ENCODE results near the gene DNAL4. TPM values are rescaled to one million over a fixed set of nuclear protein-coding genes. Genes with fewer than 3 reads are reported as not detected.

The DNAL4 gene
- total RNA-seq, 1 experiment from 2014 or later, result 8.3 TPM

GRCh38 chr22:38833061-38833460 lies 39.1 kb upstream of the DNAL4 start:
- Histone ChIP-seq H2BK12ac (ENCODE audit: insufficient read length, low read depth, low read length) (no peak overlapping the region), H3K23me2 (ENCODE audit: insufficient read length, low read depth, low read length, poor library complexity, severe bottlenecking) (no peaks in the 10 kb centered on the region), H4K20me1 (ENCODE audit: control insufficient read depth, insufficient read depth, insufficient read length) (no peaks in the 10 kb centered on the region), H3K9me3 (ENCODE audit: control insufficient read depth, low read depth, low read length) (no peaks in the 10 kb centered on the region), H2BK20ac (ENCODE audit: low read depth, low read length, poor library complexity, severe bottlenecking) (no peak overlapping the region), H3K27ac (ENCODE audit: insufficient read length, low read depth, low read length) (no peak overlapping the region), H3K14ac (ENCODE audit: insufficient read depth, low read length) (no peak overlapping the region), H4K91ac (ENCODE audit: insufficient read length, low read depth, low read length) (no peak overlapping the region), H2BK15ac (ENCODE audit: low read depth, low read length) (no peak overlapping the region), H3K4me1 (ENCODE audit: insufficient read depth, low read length) (peaks cover 10% of the 10 kb centered on the region; the same call in 1 of the 2 replicates), H3K79me2 (ENCODE audit: insufficient read depth, low read length) (peaks cover 2% of the 10 kb centered on the region; the same call in 1 of the 2 replicates), H3K4me2 (ENCODE audit: insufficient read depth, insufficient read length, low read length) (no peak overlapping the region), H3K27me3 (ENCODE audit: insufficient read depth, low read length) (no peaks in the 10 kb centered on the region), H3K9ac (ENCODE audit: extremely low read depth, insufficient read length, low read length) (no peak overlapping the region), H3K56ac (ENCODE audit: insufficient read length, low read depth, low read length) (no peak overlapping the region), H3K4ac (ENCODE audit: low read depth, low read length) (no peak overlapping the region), H3K18ac (ENCODE audit: insufficient read length, low read depth, low read length) (no peak overlapping the region), H3K23ac (ENCODE audit: insufficient read length, low read depth, low read length) (no peak overlapping the region), H4K5ac (ENCODE audit: insufficient read length, low read depth, low read length) (no peak overlapping the region), H3T11ph (ENCODE audit: low read length) (no peak overlapping the region), H3K79me1 (ENCODE audit: insufficient read depth, low read depth, low read length, poor library complexity, severe bottlenecking) (no peaks in the 10 kb centered on the region), H2BK120ac (ENCODE audit: low read depth, low read length, poor library complexity, severe bottlenecking) (no peak overlapping the region), H2AK5ac (ENCODE audit: insufficient read length, low read length) (no peak overlapping the region), H2BK5ac (ENCODE audit: insufficient read length, low read length) (no peak overlapping the region), H2AFZ (ENCODE audit: low read length) (no peak overlapping the region), H4K8ac (replicated peaks; ENCODE audit: insufficient read length, low read depth, low read length) (no peak overlapping the region)
- H3K9me3 Mint-ChIP-seq, result no peaks in the 10 kb centered on the region
- no CpG with 5 or more reads among the region's 3 CpGs for WGBS (ENCODE audit: extremely low coverage, insufficient read length, low lambda C conversion rate)
- no peak overlapping the region for H3K4me3 Mint-ChIP-seq
- no peak for TF ChIP-seq CTCF (conservative IDR thresholded peaks at IDR 0.05)
- H3K27me3 Mint-ChIP-seq (ENCODE audit: low read depth), result peaks cover 11% of the 10 kb centered on the region
- DNase-seq, result no peak
- H3K36me3 Mint-ChIP-seq (ENCODE audit: insufficient read depth in 1 of 3, low read depth in 3 of 3), result no peaks in the 10 kb centered on the region
- no peak overlapping the region for H3K27ac Mint-ChIP-seq
- H3K4me1 Mint-ChIP-seq, result peaks cover 44 to 45% of the 10 kb centered on the region in 2 experiments
